ENCODE data around the gene SLC16A10.
"Not testable (repeated sequence)": the region's sequence is repeated elsewhere in the genome, so short reads cannot be mapped to it uniquely, and the experiment has no call there.

Gene SLC16A10

GRCh38 chr6:111183702-111184517 is 96.6 kb downstream of the SLC16A10 start:
- DNase-seq, result no peak

GRCh38 chr6:111184827-111185532 is 97.7 kb downstream of the SLC16A10 start:
- DNase-seq, result no peak

GRCh38 chr6:111185954-111186353 is 98.7 kb downstream of the SLC16A10 start:
- DNase-seq, result no peak

- no peak for DNase-seq
Observed at GRCh38 chr6:111187874-111188273, 100.6 kb downstream of the SLC16A10 start.

GRCh38 chr6:111189666-111190210 is 102.4 kb downstream of the SLC16A10 start:
- DNase-seq, result not testable (repeated sequence)

GRCh38 chr6:111190637-111191036 is 103.3 kb downstream of the SLC16A10 start:
- no peak for DNase-seq

GRCh38 chr6:111191136-111191535 is 103.8 kb downstream of the SLC16A10 start:
- DNase-seq, result not testable (repeated sequence)

- DNase-seq, result no peak
Observed at GRCh38 chr6:111192911-111193555, 105.7 kb downstream of the SLC16A10 start.

- no peak for DNase-seq
Observed at GRCh38 chr6:111195656-111196055, 108.4 kb downstream of the SLC16A10 start.

- no peak for DNase-seq
Observed at GRCh38 chr6:111198841-111199240, 111.5 kb downstream of the SLC16A10 start.

- DNase-seq, result no peak
Observed at GRCh38 chr6:111199935-111200334, 112.6 kb downstream of the SLC16A10 start.

GRCh38 chr6:111200350-111201243 is 113.3 kb downstream of the SLC16A10 start:
- no peak for DNase-seq

- no peak for DNase-seq
Observed at GRCh38 chr6:111201244-111201554, 113.9 kb downstream of the SLC16A10 start.

GRCh38 chr6:111201764-111202163 is 114.5 kb downstream of the SLC16A10 start:
- no peak for DNase-seq

GRCh38 chr6:111203539-111203938 is 116.2 kb downstream of the SLC16A10 start:
- DNase-seq, result not testable (repeated sequence)

- no peak for DNase-seq
Observed at GRCh38 chr6:111204305-111204704, 117.0 kb downstream of the SLC16A10 start.

GRCh38 chr6:111204881-111205280 is 117.6 kb downstream of the SLC16A10 start:
- DNase-seq, result no peak

- DNase-seq, result no peak
Observed at GRCh38 chr6:111205502-111205901, 118.2 kb downstream of the SLC16A10 start.

- DNase-seq, result peak in 5 of 56 donors; percentile 1 to 12 (median 7)
Observed at GRCh38 chr6:111207141-111207858, 120.0 kb downstream of the SLC16A10 start.

GRCh38 chr6:111208933-111209332 is 121.6 kb downstream of the SLC16A10 start:
- DNase-seq, result no peak
